ENCODE data around the gene ABHD12B.
"Not testable (repeated sequence)": the region's sequence is repeated elsewhere in the genome, so short reads cannot be mapped to it uniquely, and the experiment has no call there.

ABHD12B gene

DNA sequence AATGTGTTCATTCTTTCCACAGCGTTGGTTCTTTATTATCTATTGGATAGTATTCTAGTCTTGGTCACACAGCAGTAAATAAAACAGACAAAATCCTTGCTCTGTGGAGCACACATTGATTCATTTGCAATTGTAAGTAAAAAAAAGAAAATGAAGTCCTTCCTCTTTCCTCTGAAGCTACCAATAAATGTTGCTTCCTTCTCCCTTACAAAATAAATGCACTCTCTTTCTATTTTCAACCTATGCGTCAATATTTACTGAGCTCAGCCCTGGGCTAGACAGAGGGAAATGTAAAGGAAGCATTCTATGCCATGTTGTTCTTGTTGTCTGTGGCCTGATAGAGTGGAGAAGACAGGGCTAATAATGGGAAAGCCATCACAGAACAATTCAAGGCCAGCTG lies 2.9 kb downstream of the ABHD12B start:
- no peak for TF ChIP-seq CTCF (IDR thresholded peaks at IDR 0.05)
- no peak for TF ChIP-seq ZFX (IDR thresholded peaks at IDR 0.05; ENCODE audit: borderline replicate concordance)
- H3K27ac ChIP-seq = no peak overlapping the region

GRCh38 chr14:50875359-50876070 lies 3.7 kb downstream of the ABHD12B start:
- no peak overlapping the region for H3K27ac ChIP-seq
- TF ChIP-seq ZFX (IDR thresholded peaks at IDR 0.05; ENCODE audit: borderline replicate concordance) (no peak), CTCF (IDR thresholded peaks at IDR 0.05) (no peak)

- TF ChIP-seq CTCF (IDR thresholded peaks at IDR 0.05) (no peak), ZFX (IDR thresholded peaks at IDR 0.05; ENCODE audit: borderline replicate concordance) (no peak)
- no peak overlapping the region for H3K27ac ChIP-seq
Measured at GRCh38 chr14:50882932-50883826, 11.3 kb downstream of the ABHD12B start.

- TF ChIP-seq ZFX (IDR thresholded peaks at IDR 0.05; ENCODE audit: borderline replicate concordance) (no peak), CTCF (IDR thresholded peaks at IDR 0.05) (no peak)
- H3K27ac ChIP-seq = no peak overlapping the region
Measured at GRCh38 chr14:50883827-50884197, 12.0 kb downstream of the ABHD12B start.

DNA sequence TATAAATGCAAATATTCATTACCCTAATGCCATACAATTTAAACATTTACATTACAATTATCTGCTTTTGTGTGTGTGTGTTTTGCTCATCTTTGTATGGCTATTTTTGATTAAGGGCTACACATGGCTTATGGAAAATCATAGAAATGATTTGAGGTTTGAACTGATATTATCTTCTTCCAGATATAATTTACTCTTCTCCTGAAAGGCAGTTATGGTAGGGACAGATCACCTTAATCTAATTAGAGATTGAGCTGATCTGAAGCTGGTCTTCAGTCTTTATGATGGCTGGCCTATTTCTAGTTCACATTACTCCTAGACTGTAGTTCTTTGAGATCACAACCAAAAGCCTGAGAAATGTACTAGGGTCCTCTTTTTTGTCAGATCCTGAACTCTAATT lies 15.6 kb downstream of the ABHD12B start:
- TF ChIP-seq ZFX (IDR thresholded peaks at IDR 0.05; ENCODE audit: borderline replicate concordance) = no peak
- TF ChIP-seq CTCF (IDR thresholded peaks at IDR 0.05) = no peak
- H3K27ac ChIP-seq = no peak overlapping the region

- TF ChIP-seq CTCF (IDR thresholded peaks at IDR 0.05) = no peak
- TF ChIP-seq ZFX (IDR thresholded peaks at IDR 0.05; ENCODE audit: borderline replicate concordance) = no peak
Measured at GRCh38 chr14:50892255-50892654, 20.4 kb downstream of the ABHD12B start.

DNA sequence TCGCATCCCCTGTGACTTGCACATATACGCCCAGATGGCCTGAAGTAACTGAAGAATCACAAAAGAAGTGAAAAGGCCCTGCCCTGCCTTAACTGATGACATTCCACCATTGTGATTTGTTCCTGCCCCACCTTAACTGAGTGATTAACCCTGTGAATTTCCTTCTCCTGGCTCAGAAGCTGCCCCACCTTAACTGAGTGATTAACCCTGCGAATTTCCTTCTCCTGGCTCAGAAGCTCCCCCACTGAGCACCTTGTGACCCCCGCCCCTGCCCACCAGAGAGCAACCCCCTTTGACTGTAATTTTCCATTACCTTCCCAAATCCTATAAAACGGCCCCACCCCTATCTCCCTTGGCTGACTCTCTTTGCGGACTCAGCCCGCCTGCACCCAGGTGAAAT lies 24.6 kb downstream of the ABHD12B start:
- not testable (repeated sequence) for H3K27ac ChIP-seq

More at GRCh38 chr14:50892255-50892654, 20.4 kb downstream of the ABHD12B start:
- H3K27ac ChIP-seq = no peak overlapping the region

DNA sequence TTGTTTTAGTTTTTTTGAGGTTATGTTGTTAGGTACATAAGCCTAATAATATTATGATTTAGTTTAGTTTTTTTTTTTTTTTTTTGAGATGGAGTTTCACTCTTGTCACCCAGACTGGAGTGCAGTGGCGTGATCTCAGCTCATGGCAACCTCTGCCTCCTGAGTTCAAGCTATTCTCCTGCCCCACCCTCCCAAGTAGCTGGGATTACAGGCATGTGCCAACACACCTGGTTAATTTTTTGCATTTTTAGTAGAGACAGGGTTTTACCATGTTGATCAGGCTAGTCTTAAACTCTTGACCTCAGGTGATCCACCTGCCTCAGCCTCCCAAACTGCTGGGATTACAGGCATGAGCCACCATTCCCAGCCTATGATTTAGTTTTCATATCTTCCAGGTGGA lies 25.2 kb downstream of the ABHD12B start:
- not testable (repeated sequence) for H3K27ac ChIP-seq

All from 22Rv1 (cell line).